ENCODE data around the gene AKR1B1. TPM values are rescaled to one million over a fixed set of nuclear protein-coding genes. Genes with fewer than 3 reads are reported as not detected.

AKR1B1 gene
- polyA plus RNA-seq, 1 of the 3 experiments (the other 2 are of a cell fraction), result 216 TPM

DNA sequence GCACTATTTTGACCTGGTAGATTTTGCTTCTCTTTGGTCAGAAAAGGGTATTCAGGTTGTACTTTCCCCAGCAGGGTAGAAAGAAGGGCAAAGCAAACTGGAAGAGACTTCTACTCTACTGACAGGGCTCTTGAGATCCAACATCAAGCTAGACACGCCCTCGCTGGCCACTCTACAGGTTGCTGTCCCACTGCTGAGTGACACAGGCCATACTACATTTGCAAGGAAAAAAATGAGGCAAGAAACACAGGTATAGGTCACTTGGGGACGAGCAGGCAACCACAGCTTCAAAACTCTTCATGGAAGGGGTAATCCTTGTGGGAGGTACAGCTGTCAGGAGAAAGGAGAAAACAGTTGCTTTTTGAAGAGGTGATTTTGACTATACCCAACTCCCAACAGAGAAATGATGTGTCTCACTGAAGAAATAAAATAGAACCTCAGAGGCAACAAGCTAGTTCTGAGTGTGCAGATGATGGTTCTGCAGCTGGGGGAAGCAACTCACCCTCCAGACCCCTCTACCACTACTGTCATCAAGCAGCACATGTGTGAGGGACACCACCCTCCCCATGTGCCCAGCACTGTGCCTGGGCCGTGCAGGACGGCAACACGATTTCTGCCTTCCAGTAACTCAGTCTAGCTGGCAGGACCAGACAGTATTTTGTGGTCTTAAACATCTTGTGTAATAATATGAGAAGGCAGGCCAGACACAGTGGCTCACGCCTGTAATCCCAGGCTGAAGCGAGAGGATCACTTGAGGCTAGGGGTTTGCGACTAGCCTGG, 16.3 kb downstream of the AKR1B1 start:
- Histone ChIP-seq H3K4me3 (ENCODE audit: low read depth in 2 of 2, low read length in 1 of 2) (no peak overlapping the region), H3K27me3 (ENCODE audit: insufficient read depth) (no peaks in the 10 kb centered on the region), H3F3A (replicated peaks; ENCODE audit: insufficient read depth) (no peaks in the 10 kb centered on the region), H3K9me3 (no peaks in the 10 kb centered on the region), H3K79me2 (ENCODE audit: insufficient read depth) (no peaks in the 10 kb centered on the region), H3K9me2 (no peaks in the 10 kb centered on the region), H4K20me1 (ENCODE audit: insufficient read depth) (no peaks in the 10 kb centered on the region), H3K4me2 (no peak overlapping the region), H3K4me1 (ENCODE audit: control insufficient read depth in 1 of 2, insufficient read depth in 2 of 2, low read depth in 1 of 2, low read length in 1 of 2) (peaks cover 0 to 14% of the 10 kb centered on the region in 2 experiments; a peak in 1 of 4 replicates), H3K36me3 (replicated peaks in 1 of 2; ENCODE audit: control insufficient read depth in 1 of 2, insufficient read depth in 2 of 2, low read length in 1 of 2) (peaks cover 17 to 73% of the 10 kb centered on the region in 2 experiments), H3K27ac (ENCODE audit: low read depth in 2 of 2, low read length in 1 of 2) (no peak overlapping the region), H3K9ac (no peak overlapping the region), H2AFZ (ENCODE audit: low read depth) (no peak overlapping the region)
- ChIA-PET POLR2A (no interaction called here), CTCF (interaction anchor here (0.6 to 10.6 kb wide), 6 partner anchors 10 to 163 kb away, joined by 4 to 75 read pairs (median 14); partner anchors contain the start of gene AKR1B1)
- DNase-seq, result no peak
- 95% methylated on average over 9 of the region's 9 CpGs for whole genome bisulfite sequencing (ENCODE audit: low lambda C conversion rate)
- no peak for TF ChIP-seq EZH2phosphoT487 (IDR thresholded peaks at IDR 0.05; ENCODE audit: borderline replicate concordance, low read depth)
- TF ChIP-seq JUND (IDR thresholded peaks at IDR 0.05), result no peak
- no peak for TF ChIP-seq NRF1 (IDR thresholded peaks at IDR 0.05; ENCODE audit: low read depth, low read length)
- no peak for TF ChIP-seq CHD2 (IDR thresholded peaks at IDR 0.05; ENCODE audit: low read length, partially characterized antibody)
- TF ChIP-seq, protein P1, sequence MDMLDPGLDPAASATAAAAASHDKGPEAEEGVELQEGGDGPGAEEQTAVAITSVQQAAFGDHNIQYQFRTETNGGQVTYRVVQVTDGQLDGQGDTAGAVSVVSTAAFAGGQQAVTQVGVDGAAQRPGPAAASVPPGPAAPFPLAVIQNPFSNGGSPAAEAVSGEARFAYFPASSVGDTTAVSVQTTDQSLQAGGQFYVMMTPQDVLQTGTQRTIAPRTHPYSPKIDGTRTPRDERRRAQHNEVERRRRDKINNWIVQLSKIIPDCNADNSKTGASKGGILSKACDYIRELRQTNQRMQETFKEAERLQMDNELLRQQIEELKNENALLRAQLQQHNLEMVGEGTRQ (IDR thresholded peaks at IDR 0.05; ENCODE audit: borderline replicate concordance, low read depth, low read length), result no peak
- no peak for TF ChIP-seq EP300 (IDR thresholded peaks at IDR 0.05; ENCODE audit: borderline replicate concordance in 1 of 2, low read depth in 1 of 2, low read length in 1 of 2)
- no peak for TF ChIP-seq FOXM1 (IDR thresholded peaks at IDR 0.05; ENCODE audit: low read depth)
- no peak for TF ChIP-seq ELF1 (IDR thresholded peaks at IDR 0.05)

DNA sequence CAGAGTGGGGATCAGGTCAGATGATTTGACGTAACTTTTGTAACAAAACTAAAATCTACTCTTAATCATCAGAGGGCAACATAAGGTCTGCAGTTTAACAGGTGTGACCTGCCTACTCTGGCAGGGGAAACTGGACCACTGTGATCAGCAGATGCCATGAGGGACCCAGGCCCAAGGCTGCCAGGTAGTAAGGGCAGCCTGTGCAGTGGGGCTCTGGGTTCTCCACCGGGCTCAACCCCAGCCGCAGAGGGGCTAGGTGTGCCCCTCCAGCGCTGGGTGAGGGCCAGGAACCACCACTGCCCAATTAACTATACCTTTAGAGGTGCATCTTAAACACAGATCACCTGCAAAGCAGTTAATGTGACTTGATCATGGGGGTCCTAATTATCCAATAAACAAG, 17.6 kb downstream of the AKR1B1 start:
- CTCF ChIA-PET, result interaction anchor here (0.8 to 10.6 kb wide), 8 partner anchors 8 to 164 kb away, joined by 3 to 75 read pairs (median 7); partner anchors contain the start of gene AKR1B1

More for the DNA sequence above, 17.6 kb downstream of the AKR1B1 start:
- POLR2A ChIA-PET, result no interaction called here
- Histone ChIP-seq H3K4me1 (ENCODE audit: control insufficient read depth in 1 of 2, insufficient read depth in 2 of 2, low read depth in 1 of 2, low read length in 1 of 2) (peaks cover 0 to 14% of the 10 kb centered on the region in 2 experiments; a peak in 1 of 4 replicates), H3K4me3 (ENCODE audit: low read depth in 2 of 2, low read length in 1 of 2) (no peak overlapping the region), H3K36me3 (replicated peaks in 1 of 2; ENCODE audit: control insufficient read depth in 1 of 2, insufficient read depth in 2 of 2, low read length in 1 of 2) (peaks cover 15 to 60% of the 10 kb centered on the region in 2 experiments), H3F3A (replicated peaks; ENCODE audit: insufficient read depth) (no peaks in the 10 kb centered on the region), H3K4me2 (no peak overlapping the region), H3K79me2 (ENCODE audit: insufficient read depth) (no peaks in the 10 kb centered on the region), H3K9ac (no peak overlapping the region), H3K9me2 (no peaks in the 10 kb centered on the region), H2AFZ (ENCODE audit: low read depth) (no peak overlapping the region), H3K27ac (ENCODE audit: low read depth in 2 of 2, low read length in 1 of 2) (no peak overlapping the region), H3K9me3 (no peaks in the 10 kb centered on the region), H3K27me3 (ENCODE audit: insufficient read depth) (no peaks in the 10 kb centered on the region), H4K20me1 (ENCODE audit: insufficient read depth) (no peaks in the 10 kb centered on the region)
- 99% methylated on average over 4 of the region's 4 CpGs for WGBS (ENCODE audit: low lambda C conversion rate)
- DNase-seq, result no peak
- no peak for TF ChIP-seq FOSL2 (IDR thresholded peaks at IDR 0.05; ENCODE audit: borderline replicate concordance, low read depth)
- TF ChIP-seq, protein P2, sequence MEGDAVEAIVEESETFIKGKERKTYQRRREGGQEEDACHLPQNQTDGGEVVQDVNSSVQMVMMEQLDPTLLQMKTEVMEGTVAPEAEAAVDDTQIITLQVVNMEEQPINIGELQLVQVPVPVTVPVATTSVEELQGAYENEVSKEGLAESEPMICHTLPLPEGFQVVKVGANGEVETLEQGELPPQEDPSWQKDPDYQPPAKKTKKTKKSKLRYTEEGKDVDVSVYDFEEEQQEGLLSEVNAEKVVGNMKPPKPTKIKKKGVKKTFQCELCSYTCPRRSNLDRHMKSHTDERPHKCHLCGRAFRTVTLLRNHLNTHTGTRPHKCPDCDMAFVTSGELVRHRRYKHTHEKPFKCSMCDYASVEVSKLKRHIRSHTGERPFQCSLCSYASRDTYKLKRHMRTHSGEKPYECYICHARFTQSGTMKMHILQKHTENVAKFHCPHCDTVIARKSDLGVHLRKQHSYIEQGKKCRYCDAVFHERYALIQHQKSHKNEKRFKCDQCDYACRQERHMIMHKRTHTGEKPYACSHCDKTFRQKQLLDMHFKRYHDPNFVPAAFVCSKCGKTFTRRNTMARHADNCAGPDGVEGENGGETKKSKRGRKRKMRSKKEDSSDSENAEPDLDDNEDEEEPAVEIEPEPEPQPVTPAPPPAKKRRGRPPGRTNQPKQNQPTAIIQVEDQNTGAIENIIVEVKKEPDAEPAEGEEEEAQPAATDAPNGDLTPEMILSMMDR (IDR thresholded peaks at IDR 0.05), result no peak
- no peak for TF ChIP-seq GABPA (IDR thresholded peaks at IDR 0.05; ENCODE audit: low read depth)
- TF ChIP-seq NRF1 (IDR thresholded peaks at IDR 0.05; ENCODE audit: low read depth, low read length), result no peak
- TF ChIP-seq RFX5 (IDR thresholded peaks at IDR 0.05; ENCODE audit: low read length), result no peak
- TF ChIP-seq ELF1 (IDR thresholded peaks at IDR 0.05), result no peak
- TF ChIP-seq EP300 (IDR thresholded peaks at IDR 0.05; ENCODE audit: borderline replicate concordance in 1 of 2, low read depth in 1 of 2, low read length in 1 of 2), result no peak
- no peak for TF ChIP-seq RXRA (IDR thresholded peaks at IDR 0.05; ENCODE audit: borderline replicate concordance, low read depth)
- no peak for TF ChIP-seq JUND (IDR thresholded peaks at IDR 0.05)

All from SK-N-SH (cell line).